Upper lobe of right lung (tissue), 1 donor: ENCODE measurements around the gene PLPPR3. TPM values are rescaled to one million over a fixed set of nuclear protein-coding genes. Genes with fewer than 3 reads are reported as not detected.
"Not testable (repeated sequence)": the region's sequence is repeated elsewhere in the genome, so short reads cannot be mapped to it uniquely, and the experiment has no call there.

Source experiments
- ATAC-seq: fragments of 200-7000 bp; cut with Tn5 transposase; one replicate; pipeline ENCODE4 v1.9.1; 2020; ENCODE audit warnings: mild to moderate bottlenecking, moderate library complexity
- DNase-seq: peaks from one replicate; pipeline ENCODE4 v3.0.0-alpha.2; 2020
- H3K27ac ChIP-seq: fragments of 200-600 bp; one replicate; pipeline ENCODE4 v1.8.0; 2022
- H3K27me3 ChIP-seq: fragments of 200-600 bp; one replicate; pipeline ENCODE4 v1.8.0; 2022; ENCODE audit warnings: mild to moderate bottlenecking
- H3K36me3 ChIP-seq: fragments of 200-600 bp; one replicate; pipeline ENCODE4 v1.8.0; 2022
- H3K4me1 ChIP-seq: fragments of 200-600 bp; one replicate; pipeline ENCODE4 v1.8.0; 2022
- H3K4me3 ChIP-seq: fragments of 200-600 bp; one replicate; pipeline ENCODE4 v1.8.0; 2022; ENCODE audit warnings: mild to moderate bottlenecking
- H3K9me3 ChIP-seq: fragments of 200-600 bp; one replicate; pipeline ENCODE4 v1.8.0; 2022
- CTCF ChIP-seq: fragments of 200-600 bp; IDR thresholded peaks from one replicate; pipeline ENCODE4 v1.8.0; 2022; ENCODE audit warnings: antibody characterized with exemption
- intact Hi-C: fragments of 100-400 bp; cut with DNase I; formaldehyde crosslinking; loops from one replicate; pipeline ENCODE4 v1.11.0; 2022
- total RNA-seq: library from RNA; stranded (reverse); fragmentation: NEBNext Ultra II Directional; extraction: Animal tissue kit (Norgen Biotek cat#: 25700); gene quantifications from one replicate; pipeline ENCODE4 v1.2.1, GENCODE V29; 2021
- donor health status: DM: no; HTN: yes; CAD: no; lungs with severe emphysema.

Gene PLPPR3
- total RNA-seq, 1 donor from 2014 or later, result 0.46 TPM

GRCh38 chr19:845707-846521 is 24.2 kb upstream of the PLPPR3 start:
- DNase-seq (no peak), ATAC-seq (no peak)
- H3K36me3 ChIP-seq, result no peaks in the 10 kb centered on the region
- H3K27ac ChIP-seq, result no peak overlapping the region
- peaks cover 31% of the 10 kb centered on the region for H3K27me3 ChIP-seq
- TF ChIP-seq CTCF, result no peak
- H3K4me3 ChIP-seq, result no peak overlapping the region
- H3K4me1 ChIP-seq, result peaks cover 23% of the 10 kb centered on the region
- no peaks in the 10 kb centered on the region for H3K9me3 ChIP-seq
- intact Hi-C loops, result no loop called here

- no peak overlapping the region for H3K4me3 ChIP-seq
- peaks cover 17% of the 10 kb centered on the region for H3K4me1 ChIP-seq
- no peaks in the 10 kb centered on the region for H3K9me3 ChIP-seq
- DNase-seq, result no peak
- ATAC-seq, result no peak
- no peaks in the 10 kb centered on the region for H3K36me3 ChIP-seq
- intact Hi-C loops, result no loop called here
- peaks cover 31% of the 10 kb centered on the region for H3K27me3 ChIP-seq
- no peak for TF ChIP-seq CTCF
- H3K27ac ChIP-seq, result no peak overlapping the region
Measured at GRCh38 chr19:844546-844971, 22.8 kb upstream of the PLPPR3 start.

- peaks cover 32% of the 10 kb centered on the region for H3K27me3 ChIP-seq
- TF ChIP-seq CTCF, result no peak
- H3K9me3 ChIP-seq, result no peaks in the 10 kb centered on the region
- H3K27ac ChIP-seq, result no peak overlapping the region
- H3K4me1 ChIP-seq, result peaks cover 17% of the 10 kb centered on the region
- H3K36me3 ChIP-seq, result no peaks in the 10 kb centered on the region
- DNase-seq (no peak), ATAC-seq (peak; percentile 3)
- intact Hi-C loops, result no loop called here
- H3K4me3 ChIP-seq, result no peak overlapping the region
Measured at GRCh38 chr19:843836-844545, 22.2 kb upstream of the PLPPR3 start.

GRCh38 chr19:843180-843835 is 21.6 kb upstream of the PLPPR3 start:
- intact Hi-C loops, result no loop called here
- Histone ChIP-seq H3K36me3 (no peaks in the 10 kb centered on the region), H3K4me3 (peak overlapping the region; percentile 10), H3K27me3 (peaks cover 39% of the 10 kb centered on the region), H3K9me3 (no peaks in the 10 kb centered on the region), H3K27ac (no peak overlapping the region), H3K4me1 (peaks cover 17% of the 10 kb centered on the region)
- no peak for TF ChIP-seq CTCF
- ATAC-seq (peak; percentile 74), DNase-seq (peak; percentile 76)

GRCh38 chr19:842802-843179 is 21.0 kb upstream of the PLPPR3 start:
- DNase-seq, H3K4me3 ChIP-seq, ATAC-seq, H3K27ac ChIP-seq, intact Hi-C loops, H3K9me3 ChIP-seq, H3K36me3 ChIP-seq: not testable (repeated sequence)
- Histone ChIP-seq H3K27me3 (peaks cover 40% of the 10 kb centered on the region), H3K4me1 (peaks cover 13% of the 10 kb centered on the region)
